GM19395 (cell line): Measurements from ENCODE around the gene CASP8.
"Not testable (repeated sequence)": the region's sequence is repeated elsewhere in the genome, so short reads cannot be mapped to it uniquely, and the experiment has no call there.

Source experiments
- ATAC-seq: cut with Tn5 transposase; IDR thresholded peaks from one replicate; pipeline ENCODE4 v1.9.1; 2021; ENCODE audit warnings: mild to moderate bottlenecking, moderate library complexity; ENCODE audit not compliant: unreplicated experiment

The CASP8 gene

DNA sequence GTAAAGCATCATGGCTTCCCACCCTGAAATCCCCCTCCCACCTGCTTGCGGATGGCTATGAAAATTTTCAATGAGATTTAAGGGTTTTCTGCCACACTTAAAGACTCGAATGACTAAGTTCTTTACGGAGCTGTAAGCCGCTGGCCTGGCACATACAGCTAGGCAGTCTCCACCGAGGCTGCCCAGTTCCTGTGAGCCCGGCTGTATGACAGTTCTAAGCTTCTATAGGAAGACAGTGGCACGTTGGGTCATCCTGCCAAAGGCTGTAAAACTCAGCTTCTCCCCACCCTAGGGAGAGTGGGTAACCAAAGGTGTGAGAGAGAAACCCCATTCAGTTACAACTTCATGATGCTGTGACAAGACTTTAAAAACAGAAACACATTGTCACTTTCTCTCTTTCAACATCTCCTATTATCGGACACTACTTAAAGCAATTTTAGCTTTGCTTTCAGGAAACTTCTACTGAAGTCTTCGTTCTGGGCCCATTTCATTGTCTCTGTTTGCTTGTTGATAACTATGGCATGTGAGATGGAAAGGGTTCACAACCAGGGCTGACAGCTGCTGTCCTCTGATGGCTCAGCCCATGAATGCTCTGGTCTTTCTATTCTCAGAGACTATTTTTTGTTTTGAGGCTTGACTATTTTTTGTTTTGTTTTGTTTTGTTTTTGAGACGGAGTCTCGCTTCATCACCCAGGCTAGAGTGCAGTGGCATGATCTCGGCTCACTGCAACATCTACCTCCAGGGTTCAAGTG lies 7.1 kb downstream of the CASP8 start:
- ATAC-seq: no peak

DNA sequence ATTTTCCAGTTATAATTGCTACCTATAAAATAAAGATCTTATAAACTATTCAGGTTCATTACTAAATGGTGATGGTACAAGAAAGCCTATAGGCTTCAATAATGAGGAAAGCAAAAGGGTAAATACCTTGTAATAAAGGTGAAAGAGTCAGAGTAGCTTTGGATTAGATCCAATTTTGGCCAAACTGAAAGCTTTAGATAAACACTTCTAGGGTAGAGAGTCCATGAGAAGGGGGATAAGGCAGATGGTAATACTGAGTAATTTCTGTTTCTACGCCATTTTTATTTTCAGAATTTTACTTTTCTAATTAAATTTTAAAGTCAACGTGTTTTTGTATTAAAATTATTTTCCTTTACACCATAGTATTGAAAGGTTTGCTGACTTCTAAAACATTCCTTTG lies 9.4 kb downstream of the CASP8 start:
- ATAC-seq: no peak

DNA sequence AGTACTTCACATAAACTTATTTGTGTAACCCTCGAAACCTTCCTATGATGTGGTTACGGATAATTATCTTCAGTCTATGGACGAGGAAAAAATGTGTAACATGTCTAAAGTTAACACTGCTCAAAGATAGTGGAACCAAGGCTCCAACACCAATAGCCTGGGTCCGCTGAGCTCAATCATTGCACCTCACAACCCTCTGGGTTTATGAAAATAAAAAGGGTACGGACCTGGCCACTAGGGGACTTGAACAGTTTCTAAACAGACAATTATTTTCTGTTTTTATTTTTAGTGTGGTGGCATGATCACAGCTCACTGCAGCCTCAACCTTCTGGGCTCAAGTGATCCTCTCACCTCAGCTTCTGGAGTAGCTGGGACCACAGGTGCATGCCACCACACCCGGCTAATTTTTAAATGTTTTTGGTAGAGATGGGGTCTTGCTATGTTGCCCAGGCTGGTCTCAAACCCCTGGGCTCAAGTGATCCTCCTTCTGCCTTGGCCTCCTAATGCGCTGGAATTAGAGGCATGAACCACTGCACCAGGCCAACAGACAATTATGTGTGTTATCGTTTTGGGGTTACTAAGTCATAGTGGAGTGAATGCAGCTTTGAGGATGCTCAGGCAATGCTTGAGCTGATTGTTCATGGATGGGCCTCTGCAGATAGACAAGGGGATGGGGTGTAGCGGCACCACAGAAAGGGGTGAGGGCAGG lies 10.1 kb downstream of the CASP8 start:
- no peak for ATAC-seq

DNA sequence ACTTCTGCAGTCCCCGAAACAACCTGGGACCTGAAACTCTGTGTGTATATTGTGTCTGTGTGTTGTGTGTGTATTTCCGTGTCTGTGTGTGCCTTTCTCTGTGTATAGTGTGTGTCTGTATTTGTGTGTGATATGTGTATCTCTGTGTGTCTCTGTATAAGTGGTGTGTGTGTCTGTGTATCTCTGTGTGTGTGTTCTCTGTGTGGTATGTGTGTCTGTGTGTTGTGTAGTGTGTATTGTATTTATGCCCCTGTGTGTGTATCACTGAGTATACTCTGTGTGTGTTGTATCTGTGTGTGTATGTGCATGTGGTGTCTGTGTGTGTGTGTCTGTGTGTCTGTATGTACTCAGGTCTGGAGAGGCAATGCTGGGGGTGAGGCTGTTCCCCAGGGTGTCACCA lies 11.6 kb downstream of the CASP8 start:
- ATAC-seq: no peak

DNA sequence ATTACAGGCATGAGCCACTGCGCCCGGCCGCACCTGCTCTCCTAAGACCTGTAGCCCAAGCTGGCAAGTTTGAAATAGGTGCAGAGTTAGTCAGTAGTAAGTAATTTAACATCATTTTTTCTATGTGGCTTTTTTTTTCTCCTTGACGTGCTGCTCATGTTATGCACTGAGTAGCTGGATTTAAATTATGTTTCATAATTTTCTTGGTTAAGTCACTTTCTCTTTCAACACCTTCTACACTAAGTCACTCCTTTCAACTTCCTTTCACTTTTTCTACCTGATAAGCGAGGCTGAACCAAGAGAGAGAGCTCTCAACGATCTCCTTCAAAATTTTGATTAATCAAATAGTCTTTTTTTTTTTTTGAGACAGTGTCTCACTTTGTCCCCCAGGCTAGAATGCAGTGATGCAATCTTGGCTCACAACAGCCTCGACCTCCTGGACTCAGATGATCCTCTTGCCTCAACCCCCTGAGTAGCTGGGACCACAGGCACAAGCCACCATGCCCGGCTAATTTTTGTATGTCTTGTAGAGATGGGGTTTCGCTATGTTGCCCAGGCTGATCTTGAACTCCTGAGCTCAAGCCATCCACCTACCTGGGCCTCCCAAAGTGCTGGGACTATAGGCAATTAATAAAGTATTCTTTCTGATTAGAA lies 13.1 kb downstream of the CASP8 start:
- no peak for ATAC-seq

DNA sequence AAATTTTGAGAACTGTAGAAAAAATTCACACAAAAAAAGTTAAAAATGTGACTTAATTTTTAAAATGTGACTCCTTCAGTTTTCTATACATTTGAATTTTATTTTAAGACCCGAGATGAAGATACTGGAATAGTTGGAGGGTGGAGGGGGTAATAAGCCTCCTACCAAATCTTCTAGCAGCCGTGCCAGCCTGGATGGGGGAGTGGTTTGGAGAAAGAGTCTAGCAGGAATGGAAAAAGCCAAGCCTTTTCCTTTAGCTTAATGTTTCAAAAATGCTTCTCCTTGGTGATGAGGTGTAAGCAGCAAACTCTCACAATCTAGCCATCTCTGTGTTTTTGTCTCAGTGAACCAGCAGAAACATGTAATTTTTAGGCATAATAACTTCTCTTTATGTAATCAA lies 14.7 kb downstream of the CASP8 start:
- ATAC-seq: no peak

DNA sequence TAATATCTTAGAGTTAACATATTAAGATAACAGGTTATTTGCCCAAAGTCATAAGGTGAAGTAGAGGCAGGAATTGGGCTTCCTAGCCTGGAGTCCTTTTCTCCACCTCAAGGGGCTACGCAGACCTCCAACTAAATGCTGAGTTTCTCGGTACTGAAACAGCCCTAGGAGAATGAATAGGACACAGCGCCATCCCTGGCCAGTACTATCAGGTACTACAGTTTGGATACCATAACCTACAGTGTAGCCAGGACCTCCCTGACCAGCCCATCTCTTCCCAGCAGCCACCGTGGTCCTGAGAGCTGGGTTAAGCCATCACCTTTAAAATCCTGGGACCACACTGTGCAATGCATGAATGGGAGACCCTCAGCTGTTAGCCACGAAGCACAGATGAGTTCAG lies 15.7 kb downstream of the CASP8 start:
- no peak for ATAC-seq

DNA sequence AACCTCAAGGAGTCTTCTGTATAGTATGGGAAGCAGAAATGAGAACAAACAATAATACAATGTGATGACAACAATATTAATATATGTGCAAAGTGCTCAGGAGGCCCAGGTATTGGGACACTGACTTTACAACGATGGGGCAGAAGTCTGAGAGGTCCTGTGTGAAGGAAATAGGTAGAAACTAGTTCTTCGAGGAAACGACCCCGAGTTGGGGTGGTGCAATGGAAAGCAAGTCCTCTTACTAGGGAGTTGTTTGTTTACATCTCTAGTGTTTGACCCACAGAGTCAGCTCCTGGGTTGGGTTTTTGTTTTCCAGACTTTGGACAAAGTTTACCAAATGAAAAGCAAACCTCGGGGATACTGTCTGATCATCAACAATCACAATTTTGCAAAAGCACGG lies 16.2 kb downstream of the CASP8 start:
- ATAC-seq: no peak

DNA sequence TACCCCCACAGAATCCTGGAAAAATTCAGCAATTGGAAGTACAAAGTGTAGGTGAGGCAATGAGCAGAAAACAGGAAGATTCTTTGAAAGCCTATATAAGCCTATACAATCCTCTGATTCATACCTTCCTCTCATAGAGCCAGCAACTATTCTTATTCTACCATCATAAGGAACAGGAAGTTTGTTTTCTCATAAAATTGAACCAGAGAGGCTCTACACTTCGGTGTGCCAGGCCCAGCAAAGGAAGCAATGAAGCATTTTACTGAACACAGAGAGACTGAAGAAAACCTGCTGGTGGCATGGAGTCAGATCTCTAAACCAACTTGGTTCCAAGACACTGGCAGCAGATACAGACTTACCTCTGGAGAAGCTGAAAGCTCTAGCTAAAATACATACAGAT lies 18.7 kb downstream of the CASP8 start:
- no peak for ATAC-seq

DNA sequence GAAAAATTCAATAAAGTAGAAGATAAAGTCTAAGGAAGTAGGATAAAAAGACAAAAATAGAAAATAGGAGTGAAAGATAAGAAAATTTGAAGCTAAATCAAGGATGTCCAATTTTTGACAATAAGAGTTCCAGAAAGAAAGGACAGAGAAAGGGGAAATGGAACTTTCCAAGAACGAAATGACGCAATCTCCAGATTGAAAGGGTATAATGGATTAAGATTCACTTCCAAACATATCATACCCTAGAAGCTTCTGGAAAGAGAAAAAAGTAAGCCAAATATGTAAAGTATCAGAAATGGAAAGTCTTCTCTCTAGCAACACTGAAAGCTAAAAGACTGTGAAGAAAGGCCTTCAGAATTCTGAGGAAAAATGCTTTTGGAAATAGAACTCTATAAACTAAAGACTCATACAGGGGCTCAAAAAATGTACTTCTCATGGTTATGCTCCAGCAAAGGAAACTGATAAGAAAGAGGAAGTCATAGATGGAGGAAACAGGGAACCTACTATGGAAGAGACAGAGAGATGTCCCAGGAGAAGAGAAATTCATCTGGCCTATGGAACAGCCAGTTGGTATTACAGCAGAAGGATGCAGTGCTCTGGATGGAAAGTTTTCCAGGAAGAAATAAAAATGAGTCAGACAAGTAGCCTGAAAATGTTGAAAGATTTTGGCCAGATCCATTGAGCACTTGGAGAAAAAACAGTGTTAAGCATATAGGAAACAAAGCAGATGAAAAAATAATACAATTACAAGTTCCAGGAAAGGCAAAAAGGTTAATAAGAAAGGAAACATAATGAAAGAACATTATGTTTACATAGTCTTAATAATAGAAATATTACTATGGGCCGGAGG lies 20.1 kb downstream of the CASP8 start:
- ATAC-seq: no peak

DNA sequence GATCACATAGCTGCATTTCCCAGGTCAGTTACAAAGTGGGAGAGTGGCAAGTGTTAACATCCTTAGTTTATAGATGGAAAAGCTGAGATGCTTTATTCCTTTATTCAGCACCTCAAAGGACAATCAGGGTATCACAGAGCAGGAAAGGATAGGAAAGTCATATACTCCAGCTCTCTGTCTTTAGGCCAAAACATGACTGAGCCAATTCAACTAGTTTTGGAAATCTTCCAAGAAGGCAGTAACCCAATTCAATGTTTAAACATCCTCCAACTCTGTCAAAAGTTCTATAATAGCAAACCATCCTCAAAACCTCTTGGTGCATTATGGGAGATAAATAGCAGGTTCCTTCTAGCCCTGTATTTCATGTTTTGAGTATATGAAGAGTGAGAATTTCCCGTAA lies 25.2 kb downstream of the CASP8 start:
- ATAC-seq: no peak

DNA sequence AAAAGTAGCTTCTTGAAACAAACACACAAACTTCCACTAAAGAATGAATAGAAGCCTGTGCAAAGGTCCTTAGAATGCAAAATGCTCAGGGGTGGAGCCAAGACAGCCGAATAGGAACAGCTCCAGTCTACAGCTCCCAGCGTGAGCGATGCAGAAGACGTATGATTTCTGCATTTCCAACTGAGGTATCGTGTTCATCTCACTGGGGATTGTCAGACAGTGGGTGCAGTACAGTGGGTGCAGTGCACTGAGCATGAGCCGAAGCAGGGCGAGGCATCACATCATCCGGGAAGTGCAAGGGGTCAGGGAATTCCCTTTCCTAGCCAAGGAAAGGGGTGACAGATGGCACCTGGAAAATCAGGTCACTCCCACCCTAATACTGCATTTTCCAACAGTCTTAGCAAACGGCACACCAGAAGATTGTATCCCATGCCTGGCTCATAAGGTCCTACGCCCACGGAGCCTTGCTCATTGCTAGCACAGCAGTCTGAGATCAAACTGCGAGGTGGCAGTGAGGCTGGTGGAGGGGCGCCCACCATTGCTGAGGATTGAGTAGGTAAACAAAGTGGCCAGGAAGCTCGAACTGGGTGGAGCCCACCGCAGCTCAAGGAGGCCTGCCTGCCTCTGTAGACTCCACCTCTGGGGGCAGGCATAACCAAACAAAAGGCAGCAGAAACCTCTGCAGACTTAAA lies 30.3 kb downstream of the CASP8 start:
- ATAC-seq: not testable (repeated sequence)

DNA sequence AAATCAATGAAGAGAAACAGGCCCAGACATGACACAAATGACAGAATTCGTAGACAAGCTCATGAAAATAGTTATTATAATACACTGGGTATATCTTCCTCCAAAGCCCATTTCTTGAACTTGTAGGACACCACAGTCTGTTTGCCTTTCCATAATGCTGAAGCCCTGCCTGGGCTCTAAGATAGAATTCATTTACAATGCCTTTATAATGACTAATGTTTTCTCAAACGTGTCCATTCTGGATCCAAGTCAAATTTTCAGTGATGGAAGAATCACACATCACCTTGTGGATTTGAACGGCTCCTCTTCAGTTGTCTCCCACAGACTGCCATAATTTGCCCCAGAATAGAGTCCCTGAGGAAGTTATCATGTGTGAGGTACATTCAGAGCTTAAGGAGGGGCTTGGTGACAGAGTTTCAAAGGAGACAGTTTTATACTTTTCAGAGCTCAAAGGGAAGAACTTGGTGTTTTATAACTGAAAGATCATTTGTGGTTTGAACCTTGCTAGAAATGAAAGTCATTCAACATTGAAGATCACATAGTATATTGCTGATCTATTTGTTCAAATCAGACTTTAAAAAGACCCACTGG lies 38.2 kb downstream of the CASP8 start:
- ATAC-seq: no peak

DNA sequence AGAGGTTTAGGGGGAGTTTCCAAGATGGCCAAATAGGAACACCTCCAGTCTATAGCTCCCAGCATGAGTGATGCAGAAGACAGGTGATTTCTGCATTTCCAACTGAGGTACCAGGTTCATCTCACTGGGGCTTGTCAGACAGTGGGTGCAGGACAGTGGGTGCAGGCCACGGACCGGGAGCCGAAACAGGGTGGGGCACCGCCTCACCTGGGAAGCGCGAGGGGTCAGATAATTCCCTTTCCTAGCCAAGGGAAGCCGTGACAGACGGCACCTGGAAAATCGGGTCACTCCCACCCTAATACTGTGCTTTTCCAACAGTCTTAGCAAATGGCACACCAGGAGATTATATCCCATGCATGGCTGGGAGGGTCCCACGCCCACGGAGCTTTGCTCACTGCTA lies 39.6 kb downstream of the CASP8 start:
- ATAC-seq: not testable (repeated sequence)

DNA sequence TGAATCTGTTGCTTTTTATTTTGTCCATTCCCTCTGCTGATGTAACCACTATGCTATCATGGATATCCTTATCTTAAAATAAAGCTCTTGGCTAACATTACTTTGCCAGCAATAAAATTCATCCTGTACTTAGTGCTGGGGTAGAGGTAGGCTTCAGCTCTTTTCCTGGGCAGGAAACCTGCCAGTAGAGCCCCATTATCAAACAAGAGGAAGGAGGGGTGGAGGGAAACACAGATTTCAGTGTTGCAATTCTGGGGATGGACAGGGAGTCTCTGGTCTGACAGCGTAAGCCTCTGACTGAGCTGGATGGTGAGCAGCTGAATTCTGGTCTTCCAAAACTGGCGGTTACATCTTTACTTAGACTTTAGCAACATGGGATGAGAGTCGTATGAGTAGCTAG lies 47.5 kb downstream of the CASP8 start:
- no peak for ATAC-seq

DNA sequence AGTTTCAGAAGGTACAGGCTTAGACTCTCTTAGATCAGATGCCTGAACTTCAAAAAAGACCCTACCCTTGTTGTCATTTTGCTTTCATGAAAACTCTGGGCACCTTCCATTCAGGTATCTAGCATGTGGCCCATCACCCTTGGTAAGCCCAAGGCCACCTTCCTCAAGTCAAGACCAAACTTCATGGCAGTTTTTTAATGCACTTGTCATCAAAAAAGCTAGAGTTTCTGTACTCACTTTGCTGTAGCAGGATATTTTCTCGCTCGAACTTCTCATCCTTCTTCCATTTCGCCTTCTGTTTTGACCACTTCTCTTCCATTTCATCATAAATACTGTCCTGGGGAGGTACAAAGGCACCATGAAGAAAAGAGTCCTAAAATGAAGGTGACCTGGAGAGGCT lies 48.6 kb downstream of the CASP8 start:
- no peak for ATAC-seq

DNA sequence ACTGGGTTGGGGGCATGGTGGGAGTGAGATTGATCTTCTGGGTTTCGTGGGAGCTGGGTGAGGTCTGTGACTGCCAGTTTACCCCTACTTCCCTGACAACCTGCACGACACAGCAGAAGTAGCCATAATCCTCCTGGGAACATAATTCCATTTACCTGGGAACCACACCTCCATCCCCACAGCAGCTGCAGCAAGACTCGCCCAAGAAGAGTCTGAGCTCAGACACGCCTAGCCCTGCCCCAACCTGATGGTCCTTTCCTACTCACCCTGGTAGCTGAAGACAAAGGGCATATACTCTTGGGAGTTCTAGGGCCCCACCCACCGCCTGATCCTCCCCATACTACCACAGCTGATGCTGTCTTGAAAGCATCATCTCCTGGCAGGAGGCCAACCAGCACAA lies 53.0 kb downstream of the CASP8 start:
- ATAC-seq: no peak

DNA sequence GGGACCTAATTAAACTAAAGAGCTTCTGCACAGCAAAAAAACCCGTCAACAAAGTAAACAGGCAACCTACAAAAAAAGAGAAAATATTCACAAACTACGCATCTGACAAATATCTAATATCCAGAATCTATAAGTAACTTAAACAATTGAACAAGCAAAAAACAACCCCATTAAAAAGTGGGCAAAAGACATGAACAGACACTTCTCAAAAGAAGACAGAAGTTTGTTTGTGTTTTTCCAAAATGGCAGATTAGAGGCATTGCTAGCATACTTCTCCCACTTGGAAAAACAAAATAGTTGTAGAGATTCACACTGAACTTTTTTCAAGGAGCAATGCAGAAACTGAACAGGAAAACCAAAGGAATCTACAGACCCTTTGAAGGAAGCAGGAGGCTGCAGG lies 59.2 kb downstream of the CASP8 start:
- no peak for ATAC-seq

DNA sequence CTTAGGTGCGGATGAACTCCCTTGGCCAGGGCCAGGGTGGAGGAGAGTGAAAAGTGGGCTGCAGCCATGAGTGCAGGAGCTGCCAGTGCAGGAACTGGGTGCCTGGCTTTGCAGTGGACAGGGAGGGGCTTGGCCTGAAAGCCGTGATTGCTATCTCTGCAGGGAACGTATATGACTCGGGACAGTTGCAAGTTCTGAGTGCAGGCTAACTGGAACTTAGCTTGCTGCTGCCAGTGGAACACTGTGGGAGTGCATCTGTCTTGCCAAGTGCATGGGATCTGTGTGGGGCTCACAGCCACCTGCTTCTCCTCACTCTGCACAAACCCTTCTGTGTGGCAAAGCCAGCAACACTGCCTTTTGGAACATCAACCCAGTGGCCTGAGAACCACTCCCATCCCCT lies 59.9 kb downstream of the CASP8 start:
- no peak for ATAC-seq

DNA sequence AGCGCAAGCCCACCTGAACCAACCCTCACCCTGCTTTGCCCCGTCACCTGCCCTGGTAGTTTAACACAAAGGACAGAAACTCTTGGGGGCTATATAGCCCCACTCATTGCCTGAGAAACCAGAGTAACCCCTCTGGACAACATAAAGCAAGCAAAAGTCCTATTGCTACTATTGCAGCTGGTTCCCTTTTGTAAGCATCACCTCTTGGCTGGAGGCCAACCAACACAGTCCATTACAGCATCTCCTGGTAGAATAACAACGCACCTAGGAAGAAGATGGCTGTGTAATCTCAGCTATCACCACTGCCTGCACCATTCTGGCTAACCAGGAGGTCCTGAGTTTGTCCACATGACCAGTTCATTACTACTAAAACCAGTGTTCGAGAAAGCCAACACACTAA lies 60.4 kb downstream of the CASP8 start:
- no peak for ATAC-seq
